ES-I3 (cell line): ENCODE measurements around the gene PRKAB1.

Experiments
- H3K36me3 ChIP-seq: 2 replicates; pipeline ENCODE4 v1.6.1; 2013; ENCODE audit warnings: mild to moderate bottlenecking, low read length, control low read depth, moderate library complexity; ENCODE audit not compliant: insufficient read depth
- H3K4me1 ChIP-seq: 2 replicates; pipeline ENCODE4 v1.6.1; 2013; ENCODE audit warnings: mild to moderate bottlenecking, control low read depth, low read length; ENCODE audit not compliant: insufficient read depth
- H3K9ac ChIP-seq: 2 replicates; pipeline ENCODE4 v1.6.1; 2013; ENCODE audit warnings: low read depth, mild to moderate bottlenecking, low read length, moderate library complexity
- H3K9me3 ChIP-seq: 2 replicates; pipeline ENCODE4 v1.6.1; 2013; ENCODE audit warnings: mild to moderate bottlenecking, low read length, moderate library complexity; ENCODE audit not compliant: control insufficient read depth, insufficient read depth

The PRKAB1 gene

GRCh38 chr12:119671070-119671469, 3.1 kb downstream of the PRKAB1 start:
- Histone ChIP-seq H3K4me1 (no peaks in the 10 kb centered on the region; the same call in 1 of the 2 replicates), H3K36me3 (peaks cover 33% of the 10 kb centered on the region), H3K9me3 (no peaks in the 10 kb centered on the region), H3K9ac (no peak overlapping the region)

- Histone ChIP-seq H3K4me1 (no peaks in the 10 kb centered on the region), H3K36me3 (peaks cover 40% of the 10 kb centered on the region), H3K9me3 (no peaks in the 10 kb centered on the region), H3K9ac (no peak overlapping the region)
Measured at GRCh38 chr12:119672194-119672593, 4.3 kb downstream of the PRKAB1 start.

- Histone ChIP-seq H3K9me3 (no peaks in the 10 kb centered on the region), H3K4me1 (no peaks in the 10 kb centered on the region), H3K36me3 (peaks cover 51% of the 10 kb centered on the region), H3K9ac (no peak overlapping the region)
Measured at GRCh38 chr12:119673634-119674033, 5.7 kb downstream of the PRKAB1 start.

GRCh38 chr12:119674560-119674959, 6.6 kb downstream of the PRKAB1 start:
- Histone ChIP-seq H3K9ac (no peak overlapping the region), H3K36me3 (peaks cover 60% of the 10 kb centered on the region), H3K9me3 (no peaks in the 10 kb centered on the region), H3K4me1 (no peaks in the 10 kb centered on the region)

GRCh38 chr12:119676022-119676421, 8.1 kb downstream of the PRKAB1 start:
- peaks cover 4% of the 10 kb centered on the region; the same call in 1 of the 2 replicates for H3K4me1 ChIP-seq
- no peak overlapping the region for H3K9ac ChIP-seq
- H3K36me3 ChIP-seq = peaks cover 68% of the 10 kb centered on the region
- H3K9me3 ChIP-seq = no peaks in the 10 kb centered on the region

- peaks cover 9% of the 10 kb centered on the region; the same call in 1 of the 2 replicates for H3K4me1 ChIP-seq
- peaks cover 68% of the 10 kb centered on the region for H3K36me3 ChIP-seq
- H3K9me3 ChIP-seq = no peaks in the 10 kb centered on the region
- H3K9ac ChIP-seq = no peak overlapping the region
Measured at GRCh38 chr12:119676573-119676972, 8.6 kb downstream of the PRKAB1 start.

- H3K9me3 ChIP-seq = no peaks in the 10 kb centered on the region
- H3K9ac ChIP-seq = no peak overlapping the region
- peaks cover 9% of the 10 kb centered on the region; the same call in 1 of the 2 replicates for H3K4me1 ChIP-seq
- peaks cover 55% of the 10 kb centered on the region for H3K36me3 ChIP-seq
Measured at GRCh38 chr12:119678459-119678858, 10.5 kb downstream of the PRKAB1 start.

- H3K36me3 ChIP-seq = peaks cover 56% of the 10 kb centered on the region
- H3K4me1 ChIP-seq = peaks cover 9% of the 10 kb centered on the region; the same call in 1 of the 2 replicates
- H3K9ac ChIP-seq = no peak overlapping the region
- no peaks in the 10 kb centered on the region for H3K9me3 ChIP-seq
Measured at GRCh38 chr12:119679081-119679480, 11.1 kb downstream of the PRKAB1 start.

GRCh38 chr12:119679490-119679889, 11.6 kb downstream of the PRKAB1 start:
- Histone ChIP-seq H3K9ac (no peak overlapping the region), H3K4me1 (peaks cover 9% of the 10 kb centered on the region; the same call in 1 of the 2 replicates), H3K9me3 (no peaks in the 10 kb centered on the region), H3K36me3 (peaks cover 52% of the 10 kb centered on the region)

GRCh38 chr12:119681111-119681510, 13.2 kb downstream of the PRKAB1 start:
- no peaks in the 10 kb centered on the region for H3K9me3 ChIP-seq
- peaks cover 9% of the 10 kb centered on the region; the same call in 1 of the 2 replicates for H3K4me1 ChIP-seq
- H3K36me3 ChIP-seq = peaks cover 40% of the 10 kb centered on the region
- H3K9ac ChIP-seq = no peak overlapping the region

GRCh38 chr12:119681728-119682638, 14.1 kb downstream of the PRKAB1 start:
- Histone ChIP-seq H3K9ac (no peak overlapping the region), H3K9me3 (no peaks in the 10 kb centered on the region), H3K4me1 (peaks cover 9% of the 10 kb centered on the region; the same call in 1 of the 2 replicates), H3K36me3 (peaks cover 35% of the 10 kb centered on the region)

GRCh38 chr12:119682639-119683252, 14.8 kb downstream of the PRKAB1 start:
- H3K36me3 ChIP-seq = peaks cover 30% of the 10 kb centered on the region
- no peaks in the 10 kb centered on the region for H3K9me3 ChIP-seq
- H3K9ac ChIP-seq = no peak overlapping the region
- peaks cover 9% of the 10 kb centered on the region; the same call in 1 of the 2 replicates for H3K4me1 ChIP-seq

- Histone ChIP-seq H3K9me3 (no peaks in the 10 kb centered on the region), H3K36me3 (peaks cover 25% of the 10 kb centered on the region), H3K4me1 (peaks cover 9% of the 10 kb centered on the region; the same call in 1 of the 2 replicates), H3K9ac (no peak overlapping the region)
Measured at GRCh38 chr12:119683413-119683812, 15.5 kb downstream of the PRKAB1 start.

- Histone ChIP-seq H3K36me3 (peaks cover 21% of the 10 kb centered on the region), H3K9ac (no peak overlapping the region), H3K9me3 (no peaks in the 10 kb centered on the region), H3K4me1 (peaks cover 9% of the 10 kb centered on the region; the same call in 1 of the 2 replicates)
Measured at GRCh38 chr12:119683816-119684215, 15.9 kb downstream of the PRKAB1 start.
